Left forelimb (tissue), 1 donor: Measurements from ENCODE around the gene C4A.

Source experiments
- DNase-seq: peaks from one replicate; pipeline ENCODE4 v3.0.0-alpha.2; 2018; ENCODE audit warnings: low spot score

C4A gene

GRCh38 chr6:32050562-32050961 lies 68.7 kb downstream of the C4A start:
- no peak for DNase-seq
